Activated T-cell treated with anti-CD3 and anti-CD28 coated beads, Interleukin-2, amount 50 U/mL, for 72 hours (primary cell): ENCODE results near the gene LRRFIP1. TPM values are rescaled to one million over a fixed set of nuclear protein-coding genes. Genes with fewer than 3 reads are reported as not detected.
"Not testable (repeated sequence)": the region's sequence is repeated elsewhere in the genome, so short reads cannot be mapped to it uniquely, and the experiment has no call there.

ENCODE experiments used
- ATAC-seq, 2 donors: fragments of 150-1000 bp; cut with Tn5 transposase; replicated peaks in 1 of 2; 2 replicates each; pipeline ENCODE4 v1.10.0; 2021; ENCODE audit warnings: moderate library complexity in 2 of 2, mild to moderate bottlenecking in 1 of 2
- DNase-seq, 2 donors: peaks; one replicate each; pipeline ENCODE4 v3.0.0; 2021 to 2022; ENCODE audit warnings: mixed read lengths in 1 of 2
- H3K27ac Mint-ChIP-seq: one replicate; pipeline ENCODE4 v1.8.0; 2022; ENCODE audit warnings: mild to moderate bottlenecking, moderate library complexity, mixed read lengths
- H3K27me3 Mint-ChIP-seq: one replicate; pipeline ENCODE4 v1.8.0; 2022; ENCODE audit warnings: low read depth, mixed read lengths
- H3K36me3 Mint-ChIP-seq, 2 donors: one replicate each; pipeline ENCODE4 v1.8.0; 2022; ENCODE audit warnings: mixed read lengths in 2 of 2, mild to moderate bottlenecking in 1 of 2; ENCODE audit not compliant: insufficient read depth in 2 of 2
- H3K4me1 Mint-ChIP-seq: one replicate; pipeline ENCODE4 v1.8.0; 2022; ENCODE audit warnings: low read depth, mixed read lengths
- H3K4me3 Mint-ChIP-seq, 2 donors: one replicate each; pipeline ENCODE4 v1.8.0; 2022; ENCODE audit warnings: mild to moderate bottlenecking in 2 of 2, mixed read lengths in 2 of 2, moderate library complexity in 2 of 2
- H3K9me3 Mint-ChIP-seq, 2 donors: one replicate each; pipeline ENCODE4 v1.8.0; 2022; ENCODE audit warnings: mixed read lengths in 2 of 2
- total RNA-seq, 2 donors: library from RNA; stranded (reverse); gene quantifications; one replicate each; pipeline ENCODE4 v1.2.3, GENCODE V29; 2022

The LRRFIP1 gene
- total RNA-seq, 2 donors from 2014 or later: 198 to 239 TPM

- no peak overlapping the region for H3K4me3 Mint-ChIP-seq
- no peak overlapping the region for H3K27ac Mint-ChIP-seq
- H3K4me1 Mint-ChIP-seq: peaks cover 42% of the 10 kb centered on the region
- ATAC-seq (no peak), DNase-seq (no peak)
- H3K36me3 Mint-ChIP-seq: peaks cover 27 to 41% of the 10 kb centered on the region in 2 donors
- no peaks in the 10 kb centered on the region for H3K27me3 Mint-ChIP-seq
- no peaks in the 10 kb centered on the region for H3K9me3 Mint-ChIP-seq
These were observed 121.6 kb downstream of the LRRFIP1 start for GRCh38 chr2:237749002-237749401.

- Mint-ChIP-seq H3K4me1 (peaks cover 39% of the 10 kb centered on the region), H3K27ac (peak overlapping the region; percentile 72), H3K36me3 (peaks cover 26 to 46% of the 10 kb centered on the region in 2 donors), H3K27me3 (no peaks in the 10 kb centered on the region), H3K9me3 (no peaks in the 10 kb centered on the region), H3K4me3 (no peak overlapping the region)
- ATAC-seq (no peak), DNase-seq (no peak)
These were observed 122.6 kb downstream of the LRRFIP1 start for GRCh38 chr2:237749961-237750360.

DNA sequence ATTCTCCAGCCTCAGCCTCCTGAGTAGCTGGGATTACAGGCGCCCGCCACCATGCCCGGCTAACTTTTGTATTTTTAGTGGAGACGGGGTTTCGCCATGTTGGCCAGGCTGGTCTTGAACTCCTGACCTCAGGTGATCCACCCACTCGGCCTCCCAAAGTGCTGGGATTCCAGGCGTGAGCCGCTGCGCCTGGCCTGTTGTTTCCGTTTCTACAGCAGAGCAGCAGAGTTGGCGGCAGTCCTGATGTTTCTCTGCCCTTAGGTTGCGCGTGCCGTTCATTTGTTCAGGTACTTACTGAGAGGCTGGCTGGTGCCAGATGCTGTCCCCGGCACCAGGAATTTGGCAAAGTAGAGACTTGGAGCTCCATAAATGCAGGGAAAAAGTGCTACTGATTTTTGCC lies 123.1 kb downstream of the LRRFIP1 start:
- not testable (repeated sequence) for H3K27me3 Mint-ChIP-seq, ATAC-seq, DNase-seq, H3K27ac Mint-ChIP-seq, H3K4me3 Mint-ChIP-seq, H3K9me3 Mint-ChIP-seq
- peaks cover 36% of the 10 kb centered on the region for H3K4me1 Mint-ChIP-seq
- peaks cover 24 to 49% of the 10 kb centered on the region in 2 donors for H3K36me3 Mint-ChIP-seq

GRCh38 chr2:237752761-237753165 lies 125.4 kb downstream of the LRRFIP1 start:
- Mint-ChIP-seq H3K27me3 (no peaks in the 10 kb centered on the region), H3K9me3 (no peaks in the 10 kb centered on the region), H3K4me3 (peak overlapping the region in 1 of 2 donors; percentile 43), H3K27ac (peak overlapping the region; percentile 87), H3K36me3 (peaks cover 27 to 60% of the 10 kb centered on the region in 2 donors), H3K4me1 (peaks cover 36% of the 10 kb centered on the region)
- ATAC-seq (peak; percentile 87 to 97), DNase-seq (peak; percentile 47 to 49)

DNA sequence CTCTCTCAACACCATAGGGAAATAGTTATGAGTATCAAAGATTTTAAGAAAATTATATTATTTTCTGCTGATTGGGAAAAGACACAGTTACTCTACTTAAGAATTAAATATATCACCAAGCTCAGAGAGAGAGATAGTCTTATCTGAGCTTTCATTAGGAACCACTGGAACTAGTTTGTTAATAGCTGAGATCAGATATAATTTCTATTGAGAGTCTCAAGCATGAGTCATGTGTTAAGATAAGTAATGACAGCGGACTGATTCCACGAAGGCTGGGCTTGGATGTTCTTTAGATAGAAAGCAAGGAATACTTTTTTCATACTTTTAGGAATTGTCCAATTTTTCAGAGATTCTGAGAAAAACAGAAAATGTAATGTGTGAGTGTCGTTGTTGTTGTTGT lies 126.8 kb downstream of the LRRFIP1 start:
- Mint-ChIP-seq H3K27me3 (no peaks in the 10 kb centered on the region), H3K9me3 (no peaks in the 10 kb centered on the region), H3K4me3 (no peak overlapping the region), H3K36me3 (peaks cover 25 to 51% of the 10 kb centered on the region in 2 donors), H3K27ac (no peak overlapping the region), H3K4me1 (peaks cover 36% of the 10 kb centered on the region)
- ATAC-seq (no peak), DNase-seq (no peak)

DNA sequence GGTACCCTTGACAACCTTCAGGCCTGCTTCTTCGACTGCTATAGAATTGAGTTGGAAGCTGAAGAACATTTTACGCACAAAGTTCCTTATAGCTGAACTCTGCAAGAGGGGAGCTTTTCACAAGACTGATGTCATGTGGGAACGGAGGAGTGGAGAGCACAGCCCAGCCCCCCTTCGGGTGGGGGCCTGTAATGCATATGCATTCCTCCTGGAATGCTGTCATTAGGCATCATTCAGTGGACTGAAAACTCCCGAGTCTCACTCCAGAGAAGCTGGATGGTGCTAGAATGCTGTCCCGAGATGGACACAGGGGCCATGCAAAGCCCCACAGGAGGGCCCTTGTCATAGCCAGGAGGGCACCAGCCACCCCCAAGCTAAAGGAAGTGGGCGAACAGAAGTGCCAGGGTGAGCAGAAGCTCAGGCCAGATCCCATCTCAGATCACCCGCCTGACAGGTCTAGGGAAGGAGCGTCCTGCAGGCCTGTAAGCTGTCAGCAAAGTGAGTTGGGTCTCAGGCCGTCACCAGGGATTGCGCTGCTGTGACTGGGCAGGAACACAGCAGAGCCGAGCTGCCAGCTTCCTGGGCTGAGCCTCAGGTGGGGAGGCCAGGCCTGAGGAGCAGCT lies 127.3 kb downstream of the LRRFIP1 start:
- no peak overlapping the region for H3K27ac Mint-ChIP-seq
- peaks cover 31% of the 10 kb centered on the region for H3K4me1 Mint-ChIP-seq
- H3K36me3 Mint-ChIP-seq: peaks cover 22 to 45% of the 10 kb centered on the region in 2 donors
- no peaks in the 10 kb centered on the region for H3K27me3 Mint-ChIP-seq
- H3K4me3 Mint-ChIP-seq: no peak overlapping the region
- H3K9me3 Mint-ChIP-seq: no peaks in the 10 kb centered on the region
- ATAC-seq (no peak), DNase-seq (no peak)

GRCh38 chr2:237757616-237758015 lies 130.2 kb downstream of the LRRFIP1 start:
- Mint-ChIP-seq H3K4me3 (no peak overlapping the region), H3K36me3 (peaks cover 16 to 45% of the 10 kb centered on the region in 2 donors), H3K27ac (no peak overlapping the region), H3K4me1 (peaks cover 12% of the 10 kb centered on the region), H3K9me3 (no peaks in the 10 kb centered on the region), H3K27me3 (no peaks in the 10 kb centered on the region)
- ATAC-seq (no peak), DNase-seq (no peak)

- Mint-ChIP-seq H3K4me1 (peaks cover 7% of the 10 kb centered on the region), H3K27ac (no peak overlapping the region), H3K27me3 (no peaks in the 10 kb centered on the region), H3K4me3 (no peak overlapping the region), H3K36me3 (peaks cover 19 to 46% of the 10 kb centered on the region in 2 donors), H3K9me3 (no peaks in the 10 kb centered on the region)
- ATAC-seq (no peak), DNase-seq (no peak)
These were observed 130.8 kb downstream of the LRRFIP1 start for GRCh38 chr2:237758185-237758584.

DNA sequence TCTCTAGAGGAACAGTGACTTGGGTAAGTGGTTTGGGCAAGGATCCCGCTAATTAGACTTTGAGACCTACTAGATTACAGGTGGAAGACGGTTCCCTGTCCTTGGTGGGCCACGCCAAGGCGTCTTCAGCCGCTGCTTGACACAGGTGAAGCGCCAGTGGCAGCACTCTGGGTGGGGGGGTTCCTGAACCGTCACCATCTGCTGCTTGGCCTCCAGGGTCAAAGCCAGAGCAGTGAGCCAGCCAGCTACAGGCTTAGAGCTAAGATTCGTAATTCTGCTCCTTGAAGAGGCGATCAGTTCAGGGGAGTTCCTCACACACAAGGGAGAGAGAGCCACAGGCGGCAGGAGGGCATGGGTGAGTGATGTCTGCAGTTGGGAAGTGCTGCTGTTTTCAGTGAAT lies 131.8 kb downstream of the LRRFIP1 start:
- Mint-ChIP-seq H3K27ac (no peak overlapping the region), H3K36me3 (peaks cover 22 to 40% of the 10 kb centered on the region in 2 donors), H3K4me1 (no peaks in the 10 kb centered on the region), H3K27me3 (no peaks in the 10 kb centered on the region), H3K4me3 (no peak overlapping the region), H3K9me3 (no peaks in the 10 kb centered on the region)
- DNase-seq: no peak
- no peak for ATAC-seq

- no peaks in the 10 kb centered on the region for H3K27me3 Mint-ChIP-seq
- H3K4me3 Mint-ChIP-seq: no peak overlapping the region
- ATAC-seq (no peak), DNase-seq (no peak)
- H3K4me1 Mint-ChIP-seq: no peaks in the 10 kb centered on the region
- H3K9me3 Mint-ChIP-seq: no peaks in the 10 kb centered on the region
- peaks cover 23 to 34% of the 10 kb centered on the region in 2 donors for H3K36me3 Mint-ChIP-seq
- peak overlapping the region; percentile 27 for H3K27ac Mint-ChIP-seq
These were observed 133.4 kb downstream of the LRRFIP1 start for GRCh38 chr2:237760506-237761502.

GRCh38 chr2:237762291-237763182 lies 135.2 kb downstream of the LRRFIP1 start:
- H3K27me3 Mint-ChIP-seq, H3K4me3 Mint-ChIP-seq, DNase-seq, H3K4me1 Mint-ChIP-seq, H3K9me3 Mint-ChIP-seq: not testable (repeated sequence)
- peak; percentile 71 to 93 for ATAC-seq
- Mint-ChIP-seq H3K27ac (peak overlapping the region; percentile 64), H3K36me3 (peaks cover 21 to 25% of the 10 kb centered on the region in 2 donors)

DNA sequence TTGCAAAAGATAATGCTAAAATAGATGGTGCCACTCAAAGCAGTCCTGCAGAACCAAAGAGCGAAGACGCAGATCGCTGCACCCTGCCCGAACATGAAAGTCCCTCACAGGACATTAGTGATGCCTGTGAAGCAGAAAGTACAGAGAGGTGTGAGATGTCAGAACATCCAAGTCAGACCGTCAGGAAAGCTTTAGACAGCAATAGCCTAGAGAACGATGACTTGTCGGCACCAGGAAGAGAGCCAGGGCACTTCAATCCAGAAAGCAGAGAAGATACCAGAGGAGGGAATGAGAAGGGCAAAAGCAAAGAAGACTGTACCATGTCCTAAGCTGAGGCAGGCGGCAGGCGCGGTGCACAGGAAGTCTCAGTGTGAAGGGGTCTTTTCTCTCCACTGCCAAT lies 136.4 kb downstream of the LRRFIP1 start:
- no peaks in the 10 kb centered on the region for H3K4me1 Mint-ChIP-seq
- no peaks in the 10 kb centered on the region for H3K27me3 Mint-ChIP-seq
- DNase-seq (no peak), ATAC-seq (no peak)
- H3K4me3 Mint-ChIP-seq: no peak overlapping the region
- no peaks in the 10 kb centered on the region for H3K9me3 Mint-ChIP-seq
- H3K36me3 Mint-ChIP-seq: peaks cover 21 to 27% of the 10 kb centered on the region in 2 donors
- peak overlapping the region; percentile 21 for H3K27ac Mint-ChIP-seq
